Activated T-cell treated with anti-CD3 and anti-CD28 coated beads, Interleukin-2, amount 50 U/mL, for 24 hours (primary cell): ENCODE measurements around the gene KLK6.

ENCODE experiments used
- DNase-seq: peaks from one replicate; pipeline ENCODE4 v3.0.0-alpha.2; 2020
- H3K27ac Mint-ChIP-seq: 2 replicates; pipeline ENCODE4 v1.8.0; 2020; ENCODE audit warnings: mild to moderate bottlenecking, mixed read lengths
- H3K27me3 Mint-ChIP-seq: 2 replicates; pipeline ENCODE4 v1.8.0; 2020; ENCODE audit warnings: mixed read lengths
- H3K36me3 Mint-ChIP-seq: 2 replicates; pipeline ENCODE4 v1.8.0; 2020; ENCODE audit warnings: low read depth, mixed read lengths
- H3K4me1 Mint-ChIP-seq: 2 replicates; pipeline ENCODE4 v1.8.0; 2020; ENCODE audit warnings: low read depth, mixed read lengths
- H3K4me3 Mint-ChIP-seq: 2 replicates; pipeline ENCODE4 v1.8.0; 2020; ENCODE audit warnings: mild to moderate bottlenecking, moderate library complexity, mixed read lengths
- H3K9me3 Mint-ChIP-seq: 2 replicates; pipeline ENCODE4 v1.8.0; 2020; ENCODE audit warnings: mixed read lengths

KLK6 gene

DNA sequence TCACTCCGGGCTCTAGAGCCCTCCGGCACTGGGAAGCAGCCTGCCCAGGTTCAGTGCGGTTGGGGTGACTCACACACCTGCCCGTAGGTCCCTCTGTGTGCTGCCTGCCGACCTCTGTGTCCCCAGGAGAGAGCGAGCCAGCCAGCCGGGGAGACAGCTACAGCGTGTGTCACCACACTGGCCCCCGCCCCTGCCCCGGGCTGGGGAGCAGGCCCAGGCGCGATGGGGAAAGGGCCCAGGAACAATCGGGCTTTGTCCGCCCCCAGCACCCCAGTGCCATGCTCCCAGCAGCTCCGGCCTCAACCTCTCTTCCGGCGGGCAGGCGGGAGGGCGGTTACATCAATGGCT, at the start of gene KLK6:
Gene KLK6 (minus strand): TSS at position 179 of the 348 bp plus-strand sequence. CDS start 1,487 bp downstream, outside the sequence.
- no peaks in the 10 kb centered on the region for H3K36me3 Mint-ChIP-seq

DNA sequence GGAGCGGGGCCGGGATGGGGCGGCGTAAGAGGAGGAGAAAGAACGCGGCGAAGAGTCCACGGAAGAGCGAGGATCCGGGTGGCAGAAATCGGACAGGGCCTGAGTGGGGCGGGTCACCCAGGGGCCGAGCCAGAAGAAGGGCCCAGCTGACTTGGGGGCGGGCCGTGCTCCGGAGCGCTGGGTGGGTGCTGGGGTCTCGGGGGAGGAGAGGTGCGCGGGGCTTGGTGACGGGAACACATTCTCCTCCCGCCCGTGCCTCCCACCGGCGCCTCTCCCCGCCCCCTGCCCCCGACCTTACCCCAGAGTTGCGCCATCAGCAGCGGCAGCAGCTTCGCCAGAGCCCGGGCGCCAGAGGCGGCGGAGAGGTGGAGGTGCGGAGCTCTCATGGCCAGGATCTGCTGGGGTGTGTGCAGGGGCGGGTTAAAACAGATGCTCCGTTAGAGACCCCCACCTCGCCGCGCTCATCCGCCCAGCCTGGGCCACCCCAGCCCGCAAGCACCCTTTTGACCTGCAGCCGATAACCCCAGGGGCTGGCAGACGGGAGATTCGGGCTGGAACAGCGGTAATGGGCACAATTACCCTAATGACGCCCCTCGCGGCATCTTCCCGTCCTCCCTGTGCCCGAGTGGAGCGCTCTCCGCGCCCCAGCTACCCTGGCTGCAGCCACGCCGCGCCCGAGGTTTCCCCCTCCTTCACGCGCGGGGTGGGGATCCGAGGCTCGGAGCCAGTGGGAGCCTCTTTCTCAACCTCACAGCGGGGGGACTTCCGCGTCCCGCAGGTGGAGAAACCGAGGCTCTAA, 49.6 kb upstream of the KLK6 start:
- DNase-seq: no peak
- no peaks in the 10 kb centered on the region for H3K9me3 Mint-ChIP-seq
- no peaks in the 10 kb centered on the region for H3K36me3 Mint-ChIP-seq
- H3K27ac Mint-ChIP-seq: no peak overlapping the region
- peaks cover 87% of the 10 kb centered on the region for H3K27me3 Mint-ChIP-seq
- H3K4me1 Mint-ChIP-seq: peaks cover 20% of the 10 kb centered on the region
- H3K4me3 Mint-ChIP-seq: peak overlapping the region; percentile 41

More for the DNA sequence above, at the start of gene KLK6:
- H3K27ac Mint-ChIP-seq: no peak within 1 kb of the TSS
- H3K27me3 Mint-ChIP-seq: peaks cover 62% of the 10 kb centered on the region
- no peaks in the 10 kb centered on the region for H3K9me3 Mint-ChIP-seq
- DNase-seq: no peak
- no peaks in the 10 kb centered on the region for H3K4me1 Mint-ChIP-seq
- no peak within 1 kb of the TSS for H3K4me3 Mint-ChIP-seq

DNA sequence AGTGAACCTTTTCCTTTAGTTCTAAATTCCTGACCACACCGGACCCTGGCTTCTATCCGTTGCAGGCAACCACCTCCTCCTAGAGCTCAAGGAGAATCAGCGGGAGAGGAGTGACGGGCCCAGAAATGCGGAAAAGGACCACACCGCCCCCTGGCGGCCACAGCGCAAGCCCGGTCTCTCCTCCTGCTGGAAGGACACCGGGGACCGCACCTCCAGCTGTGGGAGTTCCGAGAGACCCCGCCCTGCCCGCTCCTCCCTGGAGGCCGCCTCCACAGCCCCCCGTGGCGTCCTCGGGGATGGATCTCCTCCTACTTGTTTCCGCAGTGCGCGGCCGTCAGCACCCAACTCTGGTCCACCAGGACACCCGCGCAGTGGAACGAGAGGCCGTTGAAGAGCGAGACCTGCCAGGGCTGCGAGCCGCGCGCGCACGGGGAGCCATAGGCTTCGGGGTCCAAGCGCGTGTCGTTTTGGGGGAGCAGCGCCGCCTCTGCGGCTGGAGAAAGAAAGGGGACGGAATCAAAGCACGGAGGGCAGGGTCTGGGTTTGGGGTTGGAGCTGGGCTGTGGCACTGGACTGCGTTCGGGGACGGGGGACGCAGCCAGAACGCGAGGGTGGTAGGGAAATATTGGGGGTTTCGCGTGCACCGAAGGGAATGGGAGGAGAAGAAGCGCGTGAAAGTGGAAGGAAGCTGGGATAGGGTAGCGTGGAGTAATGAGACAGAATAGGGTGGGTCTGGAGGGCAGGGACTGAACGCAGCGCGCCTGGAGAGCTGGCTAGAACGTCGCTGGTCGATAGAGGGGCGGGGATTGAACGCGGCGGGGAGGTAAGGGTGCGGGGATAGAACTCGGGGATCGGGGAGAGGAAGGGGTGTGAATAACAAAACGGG, 47.6 kb upstream of the KLK6 start:
- Mint-ChIP-seq H3K36me3 (no peaks in the 10 kb centered on the region), H3K27me3 (peaks cover 84% of the 10 kb centered on the region), H3K4me1 (peaks cover 20% of the 10 kb centered on the region), H3K27ac (no peak overlapping the region), H3K4me3 (peak overlapping the region; percentile 35), H3K9me3 (no peaks in the 10 kb centered on the region)
- peak; percentile 72 for DNase-seq

DNA sequence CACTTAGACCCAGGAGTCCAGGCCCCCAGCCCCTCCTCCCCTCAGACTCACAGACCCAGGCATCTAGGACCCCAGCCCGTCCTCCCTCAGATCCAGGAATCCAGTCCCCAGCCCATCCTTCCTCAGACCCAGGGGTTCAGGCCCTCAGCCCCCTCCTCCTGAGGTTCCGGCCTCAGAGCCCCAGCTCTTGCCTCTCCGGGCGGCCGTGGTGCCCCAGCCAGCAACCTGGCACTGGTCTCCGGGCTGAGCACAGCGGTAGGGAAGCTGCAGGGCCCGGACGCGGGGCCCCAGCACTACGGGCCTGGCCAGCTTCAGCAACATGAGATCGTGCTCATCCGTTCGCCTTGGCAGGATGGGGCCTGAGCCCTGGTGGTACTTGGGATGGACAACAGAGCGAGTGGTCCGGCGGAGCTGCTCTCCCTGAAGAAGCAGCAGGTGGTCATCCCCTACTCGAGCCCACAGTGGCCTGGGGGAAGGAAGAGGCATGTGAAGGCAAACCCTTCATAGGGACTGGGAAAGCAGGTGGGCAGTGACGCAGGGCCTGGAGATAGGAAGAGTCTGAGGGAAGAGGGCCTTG, 46.4 kb upstream of the KLK6 start:
- Mint-ChIP-seq H3K36me3 (no peaks in the 10 kb centered on the region), H3K4me3 (no peak overlapping the region), H3K9me3 (no peaks in the 10 kb centered on the region), H3K27ac (no peak overlapping the region), H3K4me1 (peaks cover 20% of the 10 kb centered on the region), H3K27me3 (peaks cover 77% of the 10 kb centered on the region)
- no peak for DNase-seq

DNA sequence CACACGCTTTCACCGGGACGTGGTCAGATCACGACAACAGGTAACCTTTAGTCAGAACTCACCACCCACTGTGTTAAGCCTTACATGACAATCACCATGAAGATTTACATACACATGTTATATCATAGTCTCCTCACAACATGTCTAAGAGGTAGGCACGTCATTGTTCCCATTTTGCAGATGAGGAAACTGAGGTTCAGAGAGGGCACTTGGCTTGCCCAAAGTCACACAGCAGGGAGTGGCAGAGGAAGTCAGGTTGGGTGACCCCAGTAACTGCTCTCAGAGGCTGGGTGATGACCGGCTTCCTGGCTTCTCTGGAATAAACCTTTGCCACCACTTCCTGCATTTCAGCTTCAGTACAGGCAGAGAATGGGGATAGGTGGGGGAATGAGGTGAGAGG, 44.9 kb upstream of the KLK6 start:
- Mint-ChIP-seq H3K27me3 (peaks cover 78% of the 10 kb centered on the region), H3K36me3 (no peaks in the 10 kb centered on the region)

DNA sequence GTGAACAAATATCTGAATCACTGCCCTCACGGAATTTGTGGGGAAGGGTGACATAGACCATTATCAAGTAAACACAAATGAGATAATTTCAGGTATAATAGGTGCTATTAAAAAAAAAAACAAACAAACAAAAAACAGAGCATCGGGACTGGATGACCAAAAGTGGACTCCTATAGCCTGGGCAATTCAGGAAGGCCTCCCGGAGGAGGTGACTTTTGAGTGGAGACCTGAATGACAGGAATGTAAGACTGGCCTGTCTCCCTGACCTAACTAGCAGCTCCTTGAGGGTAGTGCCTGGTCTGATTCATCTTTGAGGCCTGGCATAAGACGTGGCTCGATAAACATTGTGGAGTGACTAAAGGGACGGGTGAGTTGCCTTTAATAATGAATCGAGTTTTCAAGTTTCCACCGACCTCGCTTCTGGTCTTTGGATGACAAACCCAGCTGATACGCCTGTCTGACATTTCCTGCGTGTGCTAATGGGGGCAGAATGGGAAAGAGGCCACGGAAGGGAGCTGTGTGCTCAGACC, 43.3 kb upstream of the KLK6 start:
- Mint-ChIP-seq H3K27ac (no peak overlapping the region), H3K27me3 (peaks cover 71% of the 10 kb centered on the region), H3K4me3 (no peak overlapping the region), H3K9me3 (no peaks in the 10 kb centered on the region), H3K36me3 (no peaks in the 10 kb centered on the region), H3K4me1 (peaks cover 10% of the 10 kb centered on the region)
- no peak for DNase-seq

More for the DNA sequence above, 44.9 kb upstream of the KLK6 start:
- DNase-seq: no peak
- H3K9me3 Mint-ChIP-seq: no peaks in the 10 kb centered on the region
- peaks cover 18% of the 10 kb centered on the region for H3K4me1 Mint-ChIP-seq
- no peak overlapping the region for H3K27ac Mint-ChIP-seq
- no peak overlapping the region for H3K4me3 Mint-ChIP-seq

DNA sequence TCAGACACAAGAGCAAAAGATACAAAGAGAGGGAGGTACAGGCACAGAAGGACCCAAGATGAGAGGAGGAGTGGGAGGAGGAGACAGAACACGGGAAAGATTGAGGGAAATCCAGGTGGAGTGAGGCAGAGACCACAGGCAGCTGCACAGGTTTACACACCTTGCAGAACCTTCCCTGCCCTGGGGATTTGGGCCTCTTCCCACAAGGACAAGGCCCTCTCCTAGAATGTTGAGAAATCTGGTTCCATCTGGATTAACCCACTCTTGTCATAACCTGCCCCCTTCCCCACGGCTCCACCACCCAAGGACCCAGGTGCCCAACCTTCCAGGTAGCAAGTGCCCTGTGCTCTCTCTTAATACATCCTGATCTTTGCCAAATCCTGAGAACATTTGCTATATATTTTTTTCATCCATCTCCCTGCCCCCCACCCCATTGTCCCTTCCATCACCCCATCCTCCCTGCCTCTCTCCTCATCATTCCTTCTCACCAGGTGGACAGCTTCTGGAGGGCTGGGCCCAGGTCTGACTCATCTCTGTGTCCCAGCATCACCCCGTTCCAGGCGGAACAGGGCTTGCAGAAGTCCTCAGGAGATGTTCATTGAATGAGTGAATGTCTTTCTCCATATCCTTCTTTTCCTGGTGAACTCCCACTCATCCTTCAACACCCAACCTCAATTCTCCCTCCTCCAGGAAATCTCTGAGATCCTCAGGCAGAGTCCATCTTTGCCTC, 40.8 kb upstream of the KLK6 start:
- Mint-ChIP-seq H3K4me3 (no peak overlapping the region), H3K27me3 (peaks cover 63% of the 10 kb centered on the region), H3K9me3 (no peaks in the 10 kb centered on the region), H3K27ac (no peak overlapping the region), H3K4me1 (no peaks in the 10 kb centered on the region), H3K36me3 (no peaks in the 10 kb centered on the region)
- no peak for DNase-seq

DNA sequence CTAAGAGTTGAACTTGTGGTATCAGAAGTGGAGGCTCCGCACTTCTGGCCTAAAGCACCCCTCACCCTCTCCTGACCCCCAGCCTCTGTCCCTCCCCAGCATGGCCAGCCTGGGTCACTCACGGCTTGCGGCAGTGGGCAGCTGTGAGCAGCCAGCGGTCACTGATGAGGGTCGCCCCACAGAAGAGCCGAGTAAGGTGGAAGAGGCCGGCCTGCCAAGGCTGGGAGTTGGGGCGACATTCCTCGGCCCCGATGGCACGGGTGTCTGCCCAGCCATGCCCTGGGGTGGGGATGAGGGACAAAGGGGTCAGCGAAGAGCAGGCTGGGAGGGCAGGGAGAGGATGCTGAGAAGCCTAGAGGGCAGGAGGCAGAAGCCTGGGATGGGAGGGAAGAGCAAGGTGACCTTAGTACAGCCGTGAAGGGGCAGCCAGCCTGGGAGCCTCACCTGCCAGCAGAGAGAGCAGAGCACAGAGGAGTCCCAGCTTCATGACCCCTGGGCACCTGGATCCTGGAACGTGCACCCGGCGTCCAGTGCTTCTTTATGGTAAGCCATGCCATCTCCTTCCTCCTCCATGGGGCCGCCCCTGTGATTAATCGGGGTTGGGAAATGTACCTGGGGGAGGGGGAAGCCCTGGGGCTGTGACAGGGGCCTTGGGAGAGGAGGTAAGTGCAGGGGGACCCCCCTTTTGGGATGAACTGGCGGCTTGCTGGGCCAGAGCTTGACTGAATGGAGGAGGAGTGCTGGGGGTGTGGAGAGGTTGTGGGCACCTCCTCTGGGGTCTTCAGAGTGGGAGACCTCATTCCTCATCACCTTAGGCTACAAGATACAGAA, 39.9 kb upstream of the KLK6 start:
- Mint-ChIP-seq H3K27me3 (peaks cover 53% of the 10 kb centered on the region), H3K4me3 (no peak overlapping the region), H3K9me3 (no peaks in the 10 kb centered on the region), H3K27ac (no peak overlapping the region), H3K36me3 (no peaks in the 10 kb centered on the region), H3K4me1 (no peaks in the 10 kb centered on the region)
- no peak for DNase-seq

DNA sequence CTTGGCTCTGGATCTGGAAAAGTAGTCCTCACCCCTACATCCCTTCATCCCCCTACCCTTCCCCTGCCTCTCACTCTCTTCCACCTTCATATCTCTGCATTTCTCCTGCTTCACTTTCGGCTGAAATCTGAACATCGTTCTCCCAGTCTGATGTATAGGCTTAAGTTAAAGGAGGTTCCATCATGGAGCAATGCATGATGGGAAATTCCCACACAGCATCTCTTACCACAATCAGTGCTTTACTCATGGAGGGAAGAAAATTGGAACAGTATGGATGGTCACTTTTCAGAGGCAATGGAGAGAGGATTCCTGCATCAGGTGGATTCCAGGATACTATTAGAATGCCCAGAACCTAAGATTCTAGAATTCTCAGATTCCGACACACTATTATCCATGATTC, 38.1 kb upstream of the KLK6 start:
- no peaks in the 10 kb centered on the region for H3K9me3 Mint-ChIP-seq
- H3K4me3 Mint-ChIP-seq: no peak overlapping the region
- no peaks in the 10 kb centered on the region for H3K36me3 Mint-ChIP-seq
- H3K4me1 Mint-ChIP-seq: peaks cover 1% of the 10 kb centered on the region
- no peak overlapping the region for H3K27ac Mint-ChIP-seq
- peaks cover 49% of the 10 kb centered on the region for H3K27me3 Mint-ChIP-seq
- DNase-seq: no peak

DNA sequence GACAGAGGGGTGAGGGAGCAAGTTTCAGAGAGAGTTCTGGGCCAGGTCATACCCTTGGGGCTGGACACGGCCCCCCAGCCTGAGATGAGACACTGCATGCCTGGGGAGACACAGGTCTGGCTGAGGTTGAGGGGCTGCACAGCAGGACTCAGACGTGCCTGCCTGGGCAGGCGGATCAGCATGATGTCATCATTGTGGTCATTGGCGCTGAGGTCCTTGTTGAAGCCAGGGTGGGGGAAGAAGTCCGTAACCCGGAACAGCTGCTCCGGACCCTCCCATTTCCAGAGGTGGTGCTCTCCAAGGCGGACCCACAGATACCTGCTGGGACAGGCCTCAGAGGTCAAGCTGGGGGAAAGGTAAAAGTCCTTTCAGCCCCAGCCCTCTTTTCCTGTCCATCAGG, 37.0 kb upstream of the KLK6 start:
- Mint-ChIP-seq H3K27ac (no peak overlapping the region), H3K27me3 (peaks cover 57% of the 10 kb centered on the region), H3K9me3 (no peaks in the 10 kb centered on the region), H3K36me3 (no peaks in the 10 kb centered on the region), H3K4me3 (no peak overlapping the region), H3K4me1 (peaks cover 4% of the 10 kb centered on the region)
- no peak for DNase-seq

DNA sequence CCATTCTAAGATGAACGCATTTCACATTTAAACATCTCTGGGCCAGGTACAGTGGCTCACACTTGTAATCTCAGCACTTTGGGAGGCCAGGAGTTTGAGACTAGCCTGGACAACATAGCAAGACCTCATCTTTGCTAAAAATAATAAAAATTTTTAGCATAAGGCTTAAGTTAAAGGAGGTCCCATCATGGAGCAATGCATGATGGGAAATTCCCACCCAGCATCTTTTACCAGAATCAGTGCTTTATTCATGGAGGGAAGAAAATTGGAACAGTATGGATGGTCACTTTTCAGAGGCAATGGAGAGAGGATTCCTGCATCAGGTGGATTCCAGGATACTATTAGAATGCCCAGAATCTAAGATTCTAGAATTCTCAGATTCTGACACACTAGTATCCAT, 35.9 kb upstream of the KLK6 start:
- Mint-ChIP-seq H3K27me3 (peaks cover 62% of the 10 kb centered on the region), H3K36me3 (no peaks in the 10 kb centered on the region), H3K27ac (no peak overlapping the region), H3K4me1 (peaks cover 4% of the 10 kb centered on the region), H3K4me3 (no peak overlapping the region), H3K9me3 (no peaks in the 10 kb centered on the region)
- no peak for DNase-seq

DNA sequence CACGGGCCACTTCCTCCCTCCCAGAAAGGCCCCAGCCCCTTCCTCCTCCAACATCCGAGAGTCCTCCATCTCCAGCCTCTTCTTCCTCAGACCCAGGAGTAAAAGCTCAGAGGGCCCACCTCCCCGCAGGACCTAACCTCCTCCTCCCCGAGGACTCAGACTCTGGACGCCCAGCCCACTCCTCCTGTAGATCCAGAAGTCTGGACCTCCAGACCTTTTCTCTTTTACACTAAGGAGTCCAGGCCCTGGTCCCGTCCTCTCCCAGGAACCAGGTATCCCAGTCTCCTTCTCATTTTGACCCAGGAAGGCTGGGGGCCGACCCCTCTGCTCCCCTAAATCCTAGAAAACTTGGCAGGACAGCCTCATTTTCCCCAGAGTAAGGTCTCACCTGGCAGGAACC, 33.9 kb upstream of the KLK6 start:
- H3K27ac Mint-ChIP-seq: no peak overlapping the region

DNA sequence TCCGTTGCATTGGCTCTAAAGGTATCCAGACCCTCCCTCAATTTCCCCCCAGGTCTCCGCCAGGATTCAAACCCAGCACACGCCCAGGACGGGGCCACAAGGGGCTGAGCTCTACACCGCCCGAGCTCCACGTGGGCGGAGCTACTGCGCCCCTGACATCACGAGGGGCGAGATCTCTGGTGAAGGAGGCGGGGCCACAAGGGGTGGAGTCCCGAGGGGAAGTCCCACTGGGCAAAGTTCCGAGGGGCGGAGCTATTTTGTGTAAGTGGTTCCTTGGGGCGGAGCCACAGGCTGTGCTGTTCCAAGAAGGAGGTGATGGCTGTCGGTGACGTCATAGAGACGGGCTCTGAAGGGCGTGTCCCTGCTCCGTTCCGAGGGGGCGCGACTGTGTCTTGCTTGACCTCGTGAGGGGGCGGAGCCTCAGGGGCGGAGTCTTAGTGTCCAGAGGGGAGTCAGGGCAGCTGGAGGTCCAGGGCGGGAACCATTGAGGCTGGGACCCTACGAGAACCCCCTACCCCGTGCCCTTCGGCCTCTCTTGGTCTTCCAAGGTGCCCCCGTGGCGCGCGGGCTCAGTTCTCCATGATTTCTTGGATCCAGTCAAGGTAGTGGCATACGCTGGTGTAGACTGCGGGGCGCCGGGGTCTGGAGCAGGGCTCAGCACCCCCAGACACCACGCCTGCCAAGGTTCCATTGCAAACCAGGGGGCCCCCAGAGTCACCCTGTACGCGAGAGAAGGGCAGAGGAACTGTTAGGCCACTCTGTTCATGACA, 33.3 kb upstream of the KLK6 start:
- H3K27me3 Mint-ChIP-seq: peaks cover 70% of the 10 kb centered on the region
- no peaks in the 10 kb centered on the region for H3K9me3 Mint-ChIP-seq
- H3K27ac Mint-ChIP-seq: no peak overlapping the region
- no peaks in the 10 kb centered on the region for H3K36me3 Mint-ChIP-seq
- H3K4me1 Mint-ChIP-seq: peaks cover 4% of the 10 kb centered on the region
- no peak overlapping the region for H3K4me3 Mint-ChIP-seq
- no peak for DNase-seq

More for the DNA sequence above, 33.9 kb upstream of the KLK6 start:
- no peak for DNase-seq
- Mint-ChIP-seq H3K36me3 (no peaks in the 10 kb centered on the region), H3K9me3 (no peaks in the 10 kb centered on the region), H3K27me3 (peaks cover 64% of the 10 kb centered on the region), H3K4me1 (peaks cover 4% of the 10 kb centered on the region), H3K4me3 (no peak overlapping the region)
